Astrocyte (in vitro differentiated cells and primary cell): ENCODE results near the gene RPL9. TPM values are rescaled to one million over a fixed set of nuclear protein-coding genes. Genes with fewer than 3 reads are reported as not detected.
"Not testable (repeated sequence)": the region's sequence is repeated elsewhere in the genome, so short reads cannot be mapped to it uniquely, and the experiment has no call there.

Experiments used
- DNase-seq: peaks from one replicate; pipeline ENCODE4 v3.0.0-alpha.2; 2010; ENCODE audit warnings: low read depth
- FAIRE-seq: peaks from 2 replicates; lab custom pipeline; 2011; peaks lifted over from hg19 to GRCh38; lab: Jason Lieb, UNC
- H2AFZ ChIP-seq: 2 replicates; pipeline ENCODE4 v1.6.0; 2012; ENCODE audit warnings: low read depth, low read length, inconsistent platforms
- H3K27ac ChIP-seq: 2 replicates; pipeline ENCODE4 v1.5.1; 2011; ENCODE audit warnings: low read depth, low read length, inconsistent platforms
- H3K27me3 ChIP-seq: 2 replicates; pipeline ENCODE4 v1.6.0; 2011; ENCODE audit warnings: low read length, inconsistent platforms; ENCODE audit not compliant: insufficient read depth
- H3K36me3 ChIP-seq: 2 replicates; pipeline ENCODE4 v1.5.1; 2011; ENCODE audit warnings: low read length, inconsistent platforms; ENCODE audit not compliant: insufficient read depth
- H3K4me1 ChIP-seq: 2 replicates; pipeline ENCODE4 v1.5.1; 2011; ENCODE audit warnings: low read length, inconsistent platforms; ENCODE audit not compliant: insufficient read depth
- H3K4me2 ChIP-seq: 2 replicates; pipeline ENCODE4 v1.6.0; 2012; ENCODE audit warnings: low read length, inconsistent platforms
- H3K4me3 ChIP-seq: 2 replicates; pipeline ENCODE4 v1.5.1; 2011; ENCODE audit warnings: low read depth, mild to moderate bottlenecking, low read length, inconsistent platforms; ENCODE audit not compliant: insufficient read depth
- H3K79me2 ChIP-seq: 2 replicates; pipeline ENCODE4 v1.6.0; 2012; ENCODE audit warnings: mild to moderate bottlenecking, low read length, inconsistent platforms; ENCODE audit not compliant: insufficient read depth
- H3K9ac ChIP-seq: 2 replicates; pipeline ENCODE4 v1.6.0; 2012; ENCODE audit warnings: mild to moderate bottlenecking, low read length, inconsistent platforms
- H3K9me3 ChIP-seq: 2 replicates; pipeline ENCODE4 v1.5.1; 2012; ENCODE audit warnings: low read depth, mild to moderate bottlenecking, low read length, inconsistent platforms; ENCODE audit not compliant: insufficient read depth
- H4K20me1 ChIP-seq: 2 replicates; pipeline ENCODE4 v1.6.0; 2012; ENCODE audit warnings: low read length, inconsistent platforms; ENCODE audit not compliant: insufficient read depth
- H3K27ac Mint-ChIP-seq: one replicate; pipeline ENCODE4 v1.8.0; 2021; ENCODE audit warnings: mild to moderate bottlenecking, mixed read lengths; ENCODE audit not compliant: unreplicated experiment
- H3K27me3 Mint-ChIP-seq: one replicate; pipeline ENCODE4 v1.8.0; 2021; ENCODE audit warnings: low read depth, mixed read lengths; ENCODE audit not compliant: unreplicated experiment
- H3K36me3 Mint-ChIP-seq: one replicate; pipeline ENCODE4 v1.8.0; 2021; ENCODE audit warnings: low read depth, mixed read lengths; ENCODE audit not compliant: unreplicated experiment
- H3K4me1 Mint-ChIP-seq: one replicate; pipeline ENCODE4 v1.8.0; 2021; ENCODE audit warnings: low read depth, mixed read lengths; ENCODE audit not compliant: unreplicated experiment
- H3K4me3 Mint-ChIP-seq: one replicate; pipeline ENCODE4 v1.8.0; 2021; ENCODE audit warnings: mild to moderate bottlenecking, moderate library complexity, mixed read lengths; ENCODE audit not compliant: unreplicated experiment
- H3K9me3 Mint-ChIP-seq: one replicate; pipeline ENCODE4 v1.8.0; 2021; ENCODE audit warnings: mild to moderate bottlenecking, mixed read lengths; ENCODE audit not compliant: unreplicated experiment
- CTCF ChIP-seq: IDR thresholded peaks from 2 replicates; pipeline ENCODE4 v1.5.1; 2011; ENCODE audit warnings: low read depth, mild to moderate bottlenecking, inconsistent platforms, low read length, moderate library complexity; ENCODE audit not compliant: insufficient read depth
- EZH2 ChIP-seq: IDR thresholded peaks from 2 replicates; pipeline ENCODE4 v1.6.1; 2012; ENCODE audit warnings: mild to moderate bottlenecking, low read length, inconsistent platforms; ENCODE audit not compliant: insufficient read depth
- total RNA-seq: library from RNA; stranded (reverse); gene quantifications from 2 replicates; pipeline ENCODE4 v1.2.1, GENCODE V29; 2021

Gene RPL9
- total RNA-seq, 1 donor from 2014 or later, result 1,047 TPM

- Histone ChIP-seq H3K9me3 (no peaks in the 10 kb centered on the region), H3K36me3 (no peaks in the 10 kb centered on the region), H3K4me1 (no peaks in the 10 kb centered on the region), H3K27me3 (no peaks in the 10 kb centered on the region), H3K9ac (no peak overlapping the region), H3K4me2 (no peak overlapping the region), H3K27ac (no peak overlapping the region), H4K20me1 (no peaks in the 10 kb centered on the region), H3K4me3 (no peak overlapping the region), H3K79me2 (no peaks in the 10 kb centered on the region), H2AFZ (no peak overlapping the region)
- FAIRE-seq (no peak), DNase-seq (no peak)
- H3K4me1 Mint-ChIP-seq, result no peaks in the 10 kb centered on the region
- no peaks in the 10 kb centered on the region for H3K27me3 Mint-ChIP-seq
- no peaks in the 10 kb centered on the region for H3K36me3 Mint-ChIP-seq
- no peak overlapping the region for H3K4me3 Mint-ChIP-seq
- no peaks in the 10 kb centered on the region for H3K9me3 Mint-ChIP-seq
- TF ChIP-seq CTCF (no peak), EZH2 (no peak)
- no peak overlapping the region for H3K27ac Mint-ChIP-seq
These were observed 36.5 kb downstream of the RPL9 start for GRCh38 chr4:39422247-39422646.

DNA sequence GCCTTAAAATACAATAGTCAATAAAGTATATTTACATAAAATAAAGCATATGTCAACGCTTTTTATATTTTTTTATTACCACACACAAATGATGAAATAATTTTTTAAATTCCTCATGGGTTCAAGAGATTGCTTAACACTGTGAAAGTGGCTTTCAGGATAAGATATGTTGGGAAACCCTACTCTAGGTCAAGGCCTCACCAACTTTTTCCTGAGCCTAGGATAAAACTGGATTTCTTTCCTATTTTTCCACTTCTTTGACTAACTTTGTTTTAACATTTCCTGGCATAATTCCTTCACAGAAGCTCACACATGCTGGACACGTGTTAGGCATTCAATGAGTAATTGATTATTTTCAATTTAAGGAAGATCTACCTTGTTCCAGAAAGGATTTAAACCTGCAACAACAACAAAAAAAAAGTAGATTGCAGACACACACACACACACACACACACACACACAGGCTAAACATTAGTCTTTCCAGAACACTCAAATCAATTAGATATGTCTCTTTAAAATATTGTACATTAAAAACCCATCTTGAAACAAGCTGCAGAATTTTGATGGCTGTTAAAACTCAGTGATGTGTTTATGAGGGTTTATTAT lies 42.9 kb downstream of the RPL9 start:
- Mint-ChIP-seq H3K4me1 (no peaks in the 10 kb centered on the region), H3K4me3 (no peak overlapping the region), H3K36me3 (no peaks in the 10 kb centered on the region), H3K27ac (no peak overlapping the region), H3K9me3 (no peaks in the 10 kb centered on the region), H3K27me3 (no peaks in the 10 kb centered on the region)
- no peak overlapping the region for H3K4me2 ChIP-seq
- no peaks in the 10 kb centered on the region for H3K27me3 ChIP-seq
- no peaks in the 10 kb centered on the region for H4K20me1 ChIP-seq
- no peak for TF ChIP-seq EZH2
- no peak for TF ChIP-seq CTCF
- DNase-seq (no peak), FAIRE-seq (no peak)
- no peaks in the 10 kb centered on the region for H3K4me1 ChIP-seq
- H3K9ac ChIP-seq, result no peak overlapping the region
- no peak overlapping the region for H3K27ac ChIP-seq
- no peak overlapping the region for H3K4me3 ChIP-seq
- no peaks in the 10 kb centered on the region for H3K79me2 ChIP-seq
- no peak overlapping the region for H2AFZ ChIP-seq
- no peaks in the 10 kb centered on the region for H3K9me3 ChIP-seq
- H3K36me3 ChIP-seq, result no peaks in the 10 kb centered on the region

- H3K4me1 ChIP-seq, H3K27ac Mint-ChIP-seq, H3K4me2 ChIP-seq, H2AFZ ChIP-seq, H3K27me3 Mint-ChIP-seq, H3K4me1 Mint-ChIP-seq, H3K79me2 ChIP-seq, H3K36me3 Mint-ChIP-seq, H3K4me3 ChIP-seq, H3K9ac ChIP-seq, H3K9me3 Mint-ChIP-seq, H4K20me1 ChIP-seq, H3K27me3 ChIP-seq, H3K27ac ChIP-seq, DNase-seq, FAIRE-seq, H3K36me3 ChIP-seq, H3K4me3 Mint-ChIP-seq, H3K9me3 ChIP-seq: not testable (repeated sequence)
These were observed 47.2 kb downstream of the RPL9 start for GRCh38 chr4:39411561-39411960.
